OCI-LY1 (cell line): Measurements from ENCODE around the gene CYB5R3.
A peak's percentile ranks its signal among the peaks of the same experiment; 100 is the strongest.

Experiments
- H2AFZ ChIP-seq: fragments of 200-600 bp; sonication (generic), shearing (Covaris generic); 2 replicates; pipeline ENCODE4 v1.6.0; 2014; ENCODE audit warnings: antibody characterized with exemption, mild to moderate bottlenecking, low read length
- H3F3A ChIP-seq: fragments of 200-600 bp; sonication (generic), shearing (Covaris generic); 2 replicates; pipeline ENCODE4 v1.6.0; 2014; ENCODE audit warnings: mild to moderate bottlenecking, antibody characterized with exemption, low read length, moderate library complexity; ENCODE audit not compliant: insufficient read depth
- H3K27ac ChIP-seq: fragments of 200-600 bp; sonication (generic); 2 replicates; pipeline ENCODE4 v1.5.1; 2014; ENCODE audit warnings: low read length, mixed run types, mild to moderate bottlenecking, low read depth; ENCODE audit not compliant: poor library complexity, severe bottlenecking
- H3K27me3 ChIP-seq: fragments of 200-600 bp; sonication (generic); 2 replicates; pipeline ENCODE4 v1.6.0; 2014; ENCODE audit warnings: antibody characterized with exemption, mild to moderate bottlenecking, low read length, moderate library complexity; ENCODE audit not compliant: insufficient read depth
- H3K36me3 ChIP-seq: fragments of 200-600 bp; sonication (generic); 2 replicates; pipeline ENCODE4 v1.6.1; 2014; ENCODE audit warnings: mild to moderate bottlenecking, antibody characterized with exemption, low read length, moderate library complexity, mixed read lengths; ENCODE audit not compliant: insufficient read depth
- H3K4me1 ChIP-seq: fragments of 200-600 bp; sonication (generic); 2 replicates; pipeline ENCODE4 v1.5.1; 2014; ENCODE audit warnings: mild to moderate bottlenecking, low read length, moderate library complexity; ENCODE audit not compliant: insufficient read depth, severe bottlenecking
- H3K4me2 ChIP-seq: fragments of 200-600 bp; sonication (generic), shearing (Covaris generic); 2 replicates; pipeline ENCODE4 v1.6.1; 2014; ENCODE audit warnings: low read length
- H3K4me3 ChIP-seq: fragments of 200-600 bp; sonication (generic); 2 replicates; pipeline ENCODE4 v1.5.1; 2014; ENCODE audit warnings: low read length, low read depth, mild to moderate bottlenecking, mixed read lengths; ENCODE audit not compliant: poor library complexity, severe bottlenecking
- H3K79me2 ChIP-seq: fragments of 200-600 bp; shearing (Covaris generic); 2 replicates; pipeline ENCODE4 v1.6.1; 2016; ENCODE audit warnings: mixed run types, low read length, mixed read lengths; ENCODE audit not compliant: insufficient read depth
- H3K9ac ChIP-seq: fragments of 200-600 bp; sonication (generic), shearing (Covaris generic); 2 replicates; pipeline ENCODE4 v1.6.1; 2014; ENCODE audit warnings: mild to moderate bottlenecking, low read length, mixed read lengths
- H3K9me2 ChIP-seq: fragments of 200-600 bp; sonication (generic), shearing (Covaris generic); 2 replicates; pipeline ENCODE4 v1.6.1; 2014; ENCODE audit warnings: low read depth, mild to moderate bottlenecking, low read length, mixed read lengths
- H3K9me3 ChIP-seq: fragments of 200-600 bp; shearing (Covaris generic); 2 replicates; pipeline ENCODE4 v1.6.1; 2014; ENCODE audit warnings: low read length, mixed read lengths
- H4K20me1 ChIP-seq: fragments of 200-600 bp; sonication (generic), shearing (Covaris generic); 2 replicates; pipeline ENCODE4 v1.6.0; 2016; ENCODE audit warnings: mild to moderate bottlenecking, low read length; ENCODE audit not compliant: insufficient read depth
- CTCF ChIP-seq: fragments of 200-600 bp; sonication (generic), shearing (Covaris generic); IDR thresholded peaks from 2 replicates; pipeline ENCODE4 v1.5.1; 2017; ENCODE audit warnings: mild to moderate bottlenecking, antibody characterized with exemption, low read length, moderate library complexity, mixed read lengths
- EZH2 ChIP-seq: fragments of 200-600 bp; sonication (generic), shearing (Covaris generic); IDR thresholded peaks from 2 replicates; pipeline ENCODE4 v1.8.0; 2017; ENCODE audit warnings: borderline replicate concordance, mixed run types, mild to moderate bottlenecking, antibody characterized with exemption, low read length, moderate library complexity, mixed read lengths

The CYB5R3 gene

GRCh38 chr22:42633013-42633412 lies 16.2 kb downstream of the CYB5R3 start:
- Histone ChIP-seq H3K36me3 (peaks cover 48% of the 10 kb centered on the region), H3K27ac (no peak overlapping the region), H3K27me3 (no peaks in the 10 kb centered on the region)

GRCh38 chr22:42632096-42632495 lies 17.1 kb downstream of the CYB5R3 start:
- peaks cover 57% of the 10 kb centered on the region for H3K36me3 ChIP-seq

More at GRCh38 chr22:42633013-42633412, 16.2 kb downstream of the CYB5R3 start:
- Histone ChIP-seq H3K4me2 (no peak overlapping the region), H3K9me3 (no peaks in the 10 kb centered on the region), H3K9me2 (no peaks in the 10 kb centered on the region), H3K4me1 (peaks cover 27% of the 10 kb centered on the region), H3K9ac (no peak overlapping the region), H3K4me3 (no peak overlapping the region), H3K79me2 (no peaks in the 10 kb centered on the region), H4K20me1 (no peaks in the 10 kb centered on the region), H3F3A (no peaks in the 10 kb centered on the region), H2AFZ (no peak overlapping the region)
- TF ChIP-seq CTCF (no peak), EZH2 (no peak)

GRCh38 chr22:42630901-42631602 lies 18.1 kb downstream of the CYB5R3 start:
- H3K27me3 ChIP-seq = no peaks in the 10 kb centered on the region
- TF ChIP-seq CTCF (no peak), EZH2 (no peak)

More at GRCh38 chr22:42632096-42632495, 17.1 kb downstream of the CYB5R3 start:
- no peak overlapping the region for H3K4me3 ChIP-seq
- H3K9me2 ChIP-seq = no peaks in the 10 kb centered on the region
- no peak for TF ChIP-seq EZH2
- peak; percentile 17; the same call in 1 of the 2 replicates for TF ChIP-seq CTCF
- H3K4me2 ChIP-seq = no peak overlapping the region
- no peak overlapping the region for H3K27ac ChIP-seq
- H3K9me3 ChIP-seq = no peaks in the 10 kb centered on the region
- no peaks in the 10 kb centered on the region for H4K20me1 ChIP-seq
- no peaks in the 10 kb centered on the region for H3K79me2 ChIP-seq
- no peak overlapping the region for H2AFZ ChIP-seq
- no peaks in the 10 kb centered on the region for H3F3A ChIP-seq
- H3K4me1 ChIP-seq = peaks cover 27% of the 10 kb centered on the region
- no peaks in the 10 kb centered on the region for H3K27me3 ChIP-seq
- no peak overlapping the region for H3K9ac ChIP-seq

More at GRCh38 chr22:42630901-42631602, 18.1 kb downstream of the CYB5R3 start:
- H3K27ac ChIP-seq = peak overlapping the region; percentile 66
- H3K36me3 ChIP-seq = peaks cover 57% of the 10 kb centered on the region
- no peaks in the 10 kb centered on the region for H3K9me3 ChIP-seq
- H3K4me3 ChIP-seq = no peak overlapping the region
- no peaks in the 10 kb centered on the region for H3F3A ChIP-seq
- H3K4me2 ChIP-seq = no peak overlapping the region; the same call in 1 of the 2 replicates
- H2AFZ ChIP-seq = no peak overlapping the region
- peaks cover 27% of the 10 kb centered on the region for H3K4me1 ChIP-seq
- no peaks in the 10 kb centered on the region for H3K79me2 ChIP-seq
- H3K9ac ChIP-seq = peak overlapping the region; percentile 30; the same call in 1 of the 2 replicates
- H3K9me2 ChIP-seq = no peaks in the 10 kb centered on the region
- H4K20me1 ChIP-seq = no peaks in the 10 kb centered on the region
